K562 (cell line): ENCODE data around the gene B4GALNT4. TPM values are rescaled to one million over a fixed set of nuclear protein-coding genes. Genes with fewer than 3 reads are reported as not detected.

Experiments used
- ATAC-seq: fragments of 200-7000 bp; cut with Tn5 transposase; 3 replicates; pipeline ENCODE4 v1.9.1; 2020; ENCODE audit warnings: moderate library complexity
- BruUV-seq: library from RNA; stranded (reverse); fragments of 400-500 nt; replicated peaks from 2 replicates; lab custom pipeline; 2021; lab: Mats Ljungman, UMichigan
- CTCF ChIA-PET: fragments of 300-600 bp; formaldehyde crosslinking; extraction: SDS; loops from one replicate; lab custom pipeline; 2021; ENCODE audit warnings: low intra/inter-chr PET ratio; lab: Yijun Ruan, JAX
- POLR2A ChIA-PET: fragments of 300-600, 350-650 bp; sonication (Branson Sonifier 250); formaldehyde crosslinking; extraction: SDS; loops from one replicate; lab custom pipeline; 2021; ENCODE audit warnings: antibody characterized with exemption, inconsistent platforms; lab: Yijun Ruan, JAX
- DNase-seq, 4 experiments: peaks; one replicate each; pipeline versions ENCODE4 v3.0.0 to v3.0.0-alpha.2; 2011 to 2018; ENCODE audit warnings: low spot score in 3 of 4, mixed read lengths in 3 of 4; ENCODE audit errors: extremely low read depth in 1 of 4
- FAIRE-seq: peaks from 2 replicates; lab custom pipeline; 2011; peaks lifted over from hg19 to GRCh38; lab: Jason Lieb, UNC
- H2AFZ ChIP-seq: 2 replicates; pipeline ENCODE4 v1.6.0; 2011; ENCODE audit warnings: low read depth, low read length, control low read depth, inconsistent platforms
- H3K27ac ChIP-seq: fragments of 200-600 bp; 3 replicates; pipeline ENCODE4 v1.8.0; 2011; ENCODE audit warnings: low read depth, mild to moderate bottlenecking, control low read depth, inconsistent platforms, low read length, moderate library complexity, mixed read lengths; ENCODE audit errors: extremely low read depth
- H3K27me3 ChIP-seq, 2 experiments: fragments of 300-600 bp in 1 of 2; 2 replicates in 1 of 2; 3 replicates in 1 of 2; pipeline versions ENCODE4 v1.6.0 to v1.8.0; 2011; ENCODE audit warnings: inconsistent platforms in 2 of 2, low read length in 2 of 2, mild to moderate bottlenecking in 1 of 2, mixed read lengths in 1 of 2, moderate library complexity in 1 of 2; ENCODE audit not compliant: control insufficient read depth in 2 of 2, insufficient read depth in 2 of 2
- H3K36me3 ChIP-seq: fragments of 300-600 bp; 3 replicates; pipeline ENCODE4 v1.8.0; 2011; ENCODE audit warnings: mild to moderate bottlenecking, low read length, inconsistent platforms; ENCODE audit not compliant: control insufficient read depth, insufficient read depth
- H3K4me1 ChIP-seq, 2 experiments: fragments of 200-600 bp in 1 of 2; replicated peaks in 1 of 2; 2 replicates in 1 of 2; 3 replicates in 1 of 2; pipeline versions ENCODE4 v1.5.1 to v1.8.0; 2011; ENCODE audit warnings: inconsistent platforms in 2 of 2, low read length in 2 of 2, mild to moderate bottlenecking in 1 of 2, mixed read lengths in 1 of 2, moderate library complexity in 1 of 2; ENCODE audit not compliant: control insufficient read depth in 2 of 2, insufficient read depth in 2 of 2
- H3K4me2 ChIP-seq: 2 replicates; pipeline ENCODE4 v1.6.1; 2011; ENCODE audit warnings: low read length, control low read depth, inconsistent platforms, mixed read lengths; ENCODE audit not compliant: insufficient read depth
- H3K4me3 ChIP-seq: fragments of 200-600 bp; sonication (generic), shearing (Covaris generic); 2 replicates; pipeline ENCODE4 v1.5.1; 2016; ENCODE audit warnings: control low read depth, inconsistent platforms
- H3K79me2 ChIP-seq: fragments of 200-600 bp; 3 replicates; pipeline ENCODE4 v1.8.0; 2011; ENCODE audit warnings: low read length, inconsistent platforms; ENCODE audit not compliant: control insufficient read depth, insufficient read depth
- H3K9ac ChIP-seq, 2 experiments: 2 replicates each; pipeline versions ENCODE4 v1.6.0 to v1.6.1; 2011; ENCODE audit warnings: low read depth in 2 of 2, low read length in 2 of 2, control low read depth in 1 of 2, inconsistent platforms in 1 of 2, mild to moderate bottlenecking in 1 of 2, mixed read lengths in 1 of 2; ENCODE audit not compliant: insufficient read depth in 1 of 2
- H3K9me1 ChIP-seq: one replicate; pipeline ENCODE4 v1.6.0; 2011; ENCODE audit warnings: inconsistent platforms, mild to moderate bottlenecking, low read length, moderate library complexity; ENCODE audit not compliant: control insufficient read depth, insufficient read depth
- H3K9me3 ChIP-seq: replicated peaks from 2 replicates; pipeline ENCODE4 v1.5.1; 2011; ENCODE audit warnings: low read depth, low read length, inconsistent platforms; ENCODE audit not compliant: control insufficient read depth, insufficient read depth
- H4K20me1 ChIP-seq: replicated peaks from 2 replicates; pipeline ENCODE4 v1.6.1; 2011; ENCODE audit warnings: low read length, inconsistent platforms, mixed read lengths; ENCODE audit not compliant: control insufficient read depth, insufficient read depth
- CHD2 ChIP-seq: IDR thresholded peaks from 2 replicates; pipeline ENCODE4 v1.6.1; 2011; ENCODE audit warnings: low read depth, low read length
- HDGF ChIP-seq: fragments of 450-650 bp; IDR thresholded peaks from 2 replicates; pipeline ENCODE4 v1.6.1; 2016
- PHF21A ChIP-seq: fragments of 450-650 bp; IDR thresholded peaks from 2 replicates; pipeline ENCODE4 v1.6.1; 2017; ENCODE audit warnings: low read depth, borderline replicate concordance
- ZBTB9 ChIP-seq: fragments of 450-650 bp; formaldehyde crosslinking; IDR thresholded peaks from 2 replicates; pipeline ENCODE4 v1.4.0; 2020; ENCODE audit warnings: mild to moderate bottlenecking, moderate library complexity
- WGBS: fragments of 100-300 bp; shearing (Covaris generic); methylation state at CpG from one replicate; pipeline ENCODE4 v1.1.6; 2016; ENCODE audit warnings: low coverage, mixed read lengths; ENCODE audit not compliant: insufficient coverage; ENCODE audit errors: missing lambda C conversion rate; 5-methylcytosine and 5-hydroxymethylcytosine counted together
- in situ Hi-C: fragments of 300-500 bp; cut with MboI; formaldehyde crosslinking; loops from 4 replicates; pipeline ENCODE4 v1.15.0; 2018; ENCODE audit warnings: inconsistent platforms, mixed read lengths
- intact Hi-C: fragments of 100-400 bp; cut with micrococcal nuclease; formaldehyde crosslinking; loops from 2 replicates; pipeline ENCODE4 v1.14.2; 2022
- polyA plus RNA-seq, 8 experiments: library from polyadenylated mRNA; depleted of rRNA in 4 of 8; stranded (reverse) in 5 of 8; unstranded in 3 of 8; fragments of >200 nt; fragmentation: Nextera tagmentation in 2 of 8; fragmentation: Illumina TruSeq in 1 of 8; extraction: Ambion mirVana in 2 of 8; extraction: Trizol in 1 of 8; gene quantifications; 2 replicates each; pipeline versions ENCODE4 v1.2.1 to v1.2.3, GENCODE V29; 2011 to 2014; ENCODE audit warnings: inconsistent platforms in 1 of 8, missing spikeins in 1 of 8
- total RNA-seq, 7 experiments: library from RNA; depleted of rRNA in 6 of 7; stranded (reverse); fragments of >200 nt in 6 of 7; fragmentation: Illumina TruSeq in 2 of 7; extraction: Trizol in 2 of 7; gene quantifications; 2 replicates each; pipeline versions ENCODE4 v1.2.1 to v1.2.3, GENCODE V29; 2011 to 2021; ENCODE audit warnings: low replicate concordance in 1 of 7

B4GALNT4 gene
- total and polyA plus RNA-seq, 9 of the 15 experiments (the other 6 are each of a cell fraction or from before 2014, with no cell fraction given), result 0.20 to 37.1 (median 10.8) TPM; not detected in 1

- no peak for FAIRE-seq
- H3K27me3 ChIP-seq, result no peaks in the 10 kb centered on the region
- DNase-seq, result no peak
- no peaks in the 10 kb centered on the region for H3K9me1 ChIP-seq
- peaks cover 5% of the 10 kb centered on the region for H3K9me3 ChIP-seq
- CTCF ChIA-PET, result no interaction called here
- 60% methylated on average over 8 of the region's 16 CpGs for WGBS
- POLR2A ChIA-PET, result no interaction called here
- H4K20me1 ChIP-seq, result no peaks in the 10 kb centered on the region
- peaks cover 4 to 26% of the 10 kb centered on the region in 2 experiments; a peak in 4 of 5 replicates for H3K4me1 ChIP-seq
- no peak overlapping the region for H2AFZ ChIP-seq
- no peak overlapping the region for H3K4me3 ChIP-seq
- H3K27ac ChIP-seq, result no peak overlapping the region
- no peak overlapping the region for H3K9ac ChIP-seq
- in situ Hi-C loops (no loop called here), intact Hi-C loops (no loop called here)
- H3K4me2 ChIP-seq, result no peak overlapping the region
- no peaks in the 10 kb centered on the region for H3K79me2 ChIP-seq
- H3K36me3 ChIP-seq, result peaks cover 15% of the 10 kb centered on the region; the same call in 1 of the 3 replicates
- no peak for TF ChIP-seq PHF21A
- no peak for TF ChIP-seq ZBTB9 (CRISPR knock-in tag)
- TF ChIP-seq HDGF, result no peak
- no peak for TF ChIP-seq CHD2
- ATAC-seq, result no peak
- no TSS peak for BruUV-seq
Measured at GRCh38 chr11:384511-384910, 15.2 kb downstream of the B4GALNT4 start.
